Esophagus squamous epithelium (tissue), 4 donors: ENCODE results near the gene PANX1.

ENCODE experiments used
- CTCF ChIP-seq, 6 experiments: fragments of 450-650 bp in 4 of 6; fragments of 200-600 bp in 2 of 6; sonication (generic) in 2 of 6; IDR thresholded peaks; one replicate each; pipeline ENCODE4 v1.5.1; 2016 to 2019; ENCODE audit warnings: antibody characterized with exemption in 6 of 6, mild to moderate bottlenecking in 4 of 6, moderate library complexity in 4 of 6
- POLR2A ChIP-seq, 4 donors: fragments of 450-650 bp; IDR thresholded peaks; one replicate each; pipeline ENCODE4 v1.6.1; 2017; ENCODE audit warnings: antibody characterized with exemption in 4 of 4, mild to moderate bottlenecking in 4 of 4, moderate library complexity in 3 of 4

- TF ChIP-seq POLR2A (IDR thresholded peaks at IDR 0.05) (no peak), CTCF (IDR thresholded peaks at IDR 0.05) (no peak)
Observed at GRCh38 chr11:94100253-94100652, 28.4 kb upstream of the PANX1 start.
